DMS 273 treated with DMSO at 0.1 percent for 48 hours (cell line): ENCODE results near the gene STXBP2.
"Not testable (repeated sequence)": the region's sequence is repeated elsewhere in the genome, so short reads cannot be mapped to it uniquely, and the experiment has no call there.

ENCODE experiments used
- DNase-seq: peaks from one replicate; lab custom pipeline; 2025; lab: John Stamatoyannopoulos, UW

STXBP2 gene

DNA sequence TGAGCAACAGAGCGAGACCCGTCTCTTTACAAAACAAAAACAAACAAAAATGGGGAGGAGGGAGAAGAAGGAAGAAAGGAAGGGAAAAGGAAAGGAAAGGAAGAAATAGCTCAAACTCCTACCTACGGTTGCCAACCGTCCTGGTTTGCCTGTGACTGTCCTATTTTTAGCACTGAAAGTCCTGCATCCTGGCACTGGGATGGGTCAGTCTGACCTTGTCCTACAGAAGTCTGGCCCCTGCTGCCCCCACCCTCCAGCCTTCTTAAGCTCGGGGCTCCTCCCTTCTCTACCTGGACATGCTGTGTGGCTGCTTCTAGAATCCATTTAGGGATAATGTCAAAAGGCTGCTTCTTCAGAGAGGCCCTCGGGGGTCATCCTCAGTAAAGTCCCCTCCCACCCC is 1.2 kb upstream of the STXBP2 start:
- DNase-seq = no peak

DNA sequence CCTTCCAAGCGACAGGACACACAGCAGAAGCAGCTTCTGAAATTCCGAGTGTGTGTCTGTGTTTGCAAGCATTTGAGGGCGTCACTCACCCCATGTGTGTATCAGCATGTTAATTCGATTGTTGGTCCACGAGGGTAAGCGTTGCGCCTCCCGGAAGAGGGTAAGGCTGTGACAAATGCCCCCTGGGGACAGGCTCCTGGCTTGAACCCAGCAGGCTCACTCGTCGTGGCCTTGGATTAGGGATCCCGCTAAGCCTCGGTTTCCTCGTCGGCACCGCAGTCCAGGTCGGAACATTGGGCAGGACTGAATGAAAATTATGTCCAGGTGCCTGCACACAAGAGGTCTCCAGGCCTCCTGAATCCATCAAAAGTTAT is 606 bp upstream of the STXBP2 start:
- DNase-seq = no peak

DNA sequence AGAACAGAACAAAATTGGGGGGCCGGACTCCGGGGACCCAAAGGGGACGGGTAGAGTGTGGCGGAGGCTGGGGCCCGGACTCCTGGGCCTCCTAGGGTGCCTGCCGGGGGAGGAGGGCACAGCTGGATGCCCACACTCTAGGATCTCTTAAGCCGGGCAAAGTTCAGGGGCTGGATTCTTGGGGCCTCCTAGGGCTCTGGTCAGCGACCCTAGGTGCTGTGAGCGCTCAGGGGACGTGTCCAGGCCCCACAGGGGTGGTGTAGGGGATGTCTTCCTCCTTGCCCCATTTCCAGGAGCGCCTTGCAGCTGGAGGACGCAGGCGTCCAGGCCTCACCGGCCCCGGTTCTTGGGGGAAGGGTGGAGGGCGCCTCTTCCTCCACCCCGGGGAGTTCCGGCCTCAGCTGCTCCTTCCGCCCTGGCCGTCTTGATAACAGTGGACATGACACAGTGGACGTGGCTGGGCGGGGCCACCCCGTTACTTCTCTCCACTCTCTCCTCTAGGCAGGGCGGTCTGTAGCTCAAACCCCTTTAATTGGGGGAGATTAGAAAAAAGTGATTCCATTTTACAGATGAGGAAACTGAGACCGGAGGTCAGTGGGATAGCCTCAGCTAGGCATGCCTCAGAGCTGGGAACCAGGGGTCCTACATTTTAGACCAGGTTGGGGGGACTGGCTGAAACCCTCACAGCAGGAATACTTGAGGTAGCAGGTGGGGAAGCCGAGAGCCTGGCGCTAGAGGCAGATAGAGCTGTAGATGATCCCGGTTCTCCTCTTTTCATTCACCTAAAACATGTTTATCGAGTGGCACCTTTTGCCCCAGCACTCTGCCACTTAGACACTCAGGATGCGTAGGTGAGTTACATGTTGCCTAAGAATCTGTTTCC is 705 bp downstream of the STXBP2 start:
- DNase-seq = no peak

DNA sequence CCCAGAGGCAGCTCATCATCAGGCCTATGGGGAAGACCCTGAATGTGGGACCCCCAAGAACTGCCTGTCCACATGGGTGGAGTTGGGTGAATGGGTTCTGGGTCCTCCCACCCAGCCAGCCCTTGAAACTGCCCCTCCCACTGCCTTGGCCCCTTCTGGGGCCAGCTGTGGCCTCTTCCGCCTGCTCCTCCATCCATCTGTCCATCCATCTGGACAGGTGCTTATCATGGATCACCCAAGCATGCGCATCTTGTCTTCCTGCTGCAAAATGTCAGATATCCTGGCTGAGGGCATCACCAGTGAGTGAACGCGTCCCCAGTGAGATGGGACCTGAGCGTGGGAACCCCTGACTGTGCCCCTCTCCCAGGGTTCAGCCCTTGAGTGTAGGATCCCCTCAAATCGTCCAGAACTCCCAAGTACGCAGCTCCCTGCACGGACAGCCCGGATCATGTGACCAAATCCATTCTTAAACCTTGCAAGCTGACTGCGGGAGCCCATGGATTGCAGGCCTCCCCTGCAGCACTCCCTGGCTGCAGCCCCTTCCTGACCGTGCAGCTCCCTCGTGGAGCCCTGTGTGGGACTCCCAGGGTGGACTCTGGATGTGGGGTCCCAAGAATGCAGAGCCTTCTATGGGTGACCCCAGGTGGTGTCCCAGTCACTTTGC is 2.0 kb downstream of the STXBP2 start:
- peak; percentile 78 for DNase-seq

DNA sequence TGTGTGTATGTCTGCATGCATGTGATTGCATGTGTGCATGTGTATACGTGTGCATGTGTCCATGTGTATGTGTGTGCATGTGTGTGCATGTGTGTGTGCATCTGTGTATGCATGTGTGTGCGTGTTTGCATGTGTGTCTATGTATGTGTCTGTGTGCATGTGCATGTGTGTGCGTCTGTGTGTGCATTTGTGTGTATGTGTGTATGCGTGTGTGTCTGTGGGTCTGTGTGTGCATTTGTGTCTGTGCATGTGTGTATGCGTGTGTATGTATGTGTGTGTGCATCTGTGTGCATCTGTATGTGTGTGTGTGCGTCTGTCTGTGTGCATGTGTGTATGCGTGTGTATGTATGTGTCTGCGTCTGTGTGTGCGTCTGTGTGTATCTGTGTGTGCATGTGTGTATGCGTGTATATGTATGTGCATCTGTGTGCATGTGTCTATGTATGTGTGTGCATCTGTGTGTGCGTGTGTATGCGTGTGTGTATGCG is 3.0 kb downstream of the STXBP2 start:
- DNase-seq = no peak

DNA sequence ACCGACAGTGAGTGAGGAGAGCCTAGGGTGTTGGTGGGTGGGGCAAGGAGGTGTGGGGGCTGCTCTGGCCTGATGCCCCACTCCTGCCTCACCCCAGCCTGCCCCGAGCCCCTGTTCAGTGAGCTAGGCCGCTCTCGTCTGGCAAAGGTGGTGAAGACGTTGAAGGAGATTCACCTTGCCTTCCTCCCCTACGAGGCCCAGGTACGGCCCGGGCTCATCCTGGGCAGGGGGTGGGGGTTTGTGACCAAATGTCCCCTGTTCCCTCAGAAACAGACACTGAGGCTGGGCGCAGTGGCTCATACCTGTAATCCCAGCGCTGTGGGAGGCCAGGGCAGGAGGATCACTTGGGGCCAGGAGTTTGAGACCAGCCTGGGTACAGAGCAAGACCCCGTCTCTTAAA is 3.9 kb downstream of the STXBP2 start:
- no peak for DNase-seq

DNA sequence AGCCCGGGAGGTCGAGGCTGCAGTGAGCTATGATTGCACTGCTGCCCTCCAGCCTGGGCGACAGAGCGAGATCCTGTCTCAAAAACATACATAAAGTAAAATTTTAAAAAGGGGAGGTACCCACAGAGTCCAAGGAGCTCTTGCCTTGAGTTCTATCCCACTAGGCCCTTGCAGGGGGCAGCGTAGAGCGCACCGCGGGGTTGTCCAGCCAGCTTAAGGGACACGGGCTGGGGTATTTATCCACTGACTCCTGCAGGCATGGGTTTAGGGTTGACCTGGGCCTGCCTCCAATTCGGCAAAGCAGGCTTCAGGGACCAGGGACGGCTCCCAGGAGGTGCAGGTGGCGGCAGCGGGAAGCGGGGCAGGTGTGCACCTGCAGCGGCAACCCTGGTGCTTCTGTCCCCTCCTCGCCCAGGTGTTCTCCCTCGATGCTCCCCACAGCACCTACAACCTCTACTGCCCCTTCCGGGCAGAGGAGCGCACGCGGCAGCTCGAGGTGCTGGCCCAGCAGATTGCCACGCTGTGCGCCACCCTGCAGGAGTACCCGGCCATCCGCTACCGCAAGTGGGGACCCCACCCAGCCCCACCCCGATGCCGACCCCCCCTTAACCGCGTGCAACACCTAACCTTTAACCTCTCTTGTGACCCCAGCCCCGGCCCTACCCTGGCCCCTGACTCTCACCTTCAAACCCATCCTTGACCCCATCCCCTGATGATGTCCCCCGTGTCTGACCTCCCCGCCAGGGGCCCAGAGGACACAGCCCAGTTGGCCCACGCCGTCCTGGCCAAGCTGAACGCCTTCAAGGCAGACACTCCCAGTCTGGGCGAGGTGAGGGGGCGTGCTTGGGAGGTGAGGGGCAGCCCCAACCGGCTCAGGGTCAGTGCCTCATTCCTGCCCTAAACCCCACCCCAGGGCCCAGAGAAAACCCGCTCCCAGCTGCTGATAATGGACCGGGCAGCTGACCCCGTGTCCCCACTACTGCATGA is 4.7 kb downstream of the STXBP2 start:
- no peak for DNase-seq

DNA sequence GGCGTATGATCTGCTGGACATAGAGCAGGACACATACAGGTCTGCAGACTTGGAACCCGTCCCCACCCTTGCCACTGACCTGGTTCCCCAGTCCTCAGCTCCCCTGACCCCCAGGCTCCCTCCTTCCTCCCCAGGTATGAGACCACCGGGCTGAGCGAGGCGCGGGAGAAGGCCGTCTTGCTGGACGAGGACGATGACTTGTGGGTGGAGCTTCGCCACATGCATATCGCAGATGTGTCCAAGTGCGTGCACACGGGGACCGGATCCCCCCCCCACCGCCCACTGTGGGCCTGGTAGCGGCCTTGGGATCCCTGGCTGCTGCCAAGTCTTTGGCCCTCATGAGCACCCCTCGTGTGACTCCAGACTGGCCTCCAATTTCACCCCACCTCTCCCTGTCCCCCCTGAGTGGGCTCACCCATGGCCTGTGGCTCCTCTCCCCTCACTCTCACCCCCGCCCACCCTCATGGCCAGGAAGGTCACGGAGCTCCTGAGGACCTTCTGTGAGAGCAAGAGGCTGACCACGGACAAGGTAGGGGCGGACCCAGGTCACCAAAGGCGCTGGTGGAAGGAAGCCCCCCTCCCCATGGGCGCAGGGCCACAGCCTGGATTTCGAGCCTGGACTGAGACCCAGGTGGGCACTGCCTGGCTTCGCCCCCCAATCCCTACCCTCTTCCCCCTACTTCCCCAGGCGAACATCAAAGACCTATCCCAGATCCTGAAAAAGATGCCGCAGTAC is 5.6 kb downstream of the STXBP2 start:
- no peak for DNase-seq

DNA sequence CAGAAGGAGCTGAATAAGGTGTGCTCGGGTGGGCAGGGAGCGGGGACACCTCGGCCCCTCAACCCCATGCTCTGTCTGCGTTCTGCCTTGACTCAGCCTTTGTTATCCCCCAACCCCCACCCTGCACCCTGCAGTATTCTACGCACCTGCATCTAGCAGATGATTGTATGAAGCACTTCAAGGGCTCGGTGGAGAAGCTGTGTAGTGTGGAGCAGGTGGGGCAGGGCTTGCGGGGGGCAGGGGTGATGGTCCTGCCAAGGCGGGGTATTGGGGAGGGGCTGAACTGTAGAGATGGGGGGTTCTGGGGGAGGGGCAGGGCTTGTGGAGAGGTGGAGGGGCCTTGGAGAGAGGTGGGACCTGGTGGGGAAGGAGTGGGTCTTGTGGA is 6.1 kb downstream of the STXBP2 start:
- no peak for DNase-seq

DNA sequence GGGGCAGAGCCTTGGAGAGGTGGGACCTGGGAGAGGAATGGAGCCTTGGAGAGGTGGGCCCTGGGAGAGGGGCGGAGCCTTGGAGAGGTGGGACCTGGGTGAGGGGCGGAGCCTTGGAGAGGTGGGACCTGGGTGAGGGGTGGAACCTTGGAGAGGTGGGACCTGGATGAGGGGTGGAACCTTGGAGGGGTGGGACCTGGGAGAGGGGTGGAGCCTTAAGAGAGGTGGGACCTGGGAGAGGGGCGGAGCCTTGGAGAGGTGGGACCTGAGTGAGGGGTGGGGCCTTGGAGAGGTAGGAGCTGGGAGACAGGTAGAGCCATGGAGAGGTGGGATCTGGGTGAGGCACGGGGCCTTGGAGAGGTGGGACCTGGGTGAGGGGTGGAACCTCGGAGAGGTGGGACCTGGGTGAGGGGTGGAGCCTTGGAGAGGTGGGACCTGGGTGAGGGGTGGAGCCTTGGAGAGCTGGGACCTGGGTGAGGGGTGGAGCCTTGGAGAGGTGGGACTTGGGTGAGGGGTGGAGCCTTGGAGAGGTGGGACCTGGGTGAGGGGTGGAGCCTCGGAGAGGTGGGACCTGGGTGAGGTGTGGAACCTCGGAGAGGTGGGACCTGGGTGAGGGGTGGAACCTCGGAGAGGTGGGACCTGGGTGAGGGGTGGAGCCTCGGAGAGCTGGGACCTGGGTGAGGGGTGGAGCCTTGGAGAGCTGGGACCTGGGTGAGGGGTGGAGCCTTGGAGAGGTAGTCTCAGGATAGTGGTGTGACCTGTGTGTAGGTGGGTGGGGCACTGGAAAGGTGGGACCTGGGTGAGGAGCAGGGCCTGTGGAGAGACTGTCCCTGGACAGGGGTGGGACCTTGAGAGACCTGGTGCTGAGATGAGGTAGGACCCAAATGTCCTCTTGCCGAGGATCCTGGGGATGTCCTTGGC is 7.0 kb downstream of the STXBP2 start:
- DNase-seq = not testable (repeated sequence)

DNA sequence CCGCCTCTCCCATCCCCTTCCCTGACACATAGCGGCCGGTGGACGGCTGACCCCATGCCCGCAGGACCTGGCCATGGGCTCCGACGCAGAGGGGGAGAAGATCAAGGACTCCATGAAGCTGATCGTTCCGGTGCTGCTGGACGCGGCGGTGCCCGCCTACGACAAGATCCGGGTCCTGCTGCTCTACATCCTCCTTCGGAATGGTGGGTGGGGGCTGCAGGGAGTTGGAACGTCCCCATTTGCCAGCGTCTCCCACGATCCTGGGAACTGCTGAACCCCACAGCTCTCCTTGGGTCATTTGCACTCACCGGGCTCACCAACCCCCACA is 7.6 kb downstream of the STXBP2 start:
- no peak for DNase-seq

DNA sequence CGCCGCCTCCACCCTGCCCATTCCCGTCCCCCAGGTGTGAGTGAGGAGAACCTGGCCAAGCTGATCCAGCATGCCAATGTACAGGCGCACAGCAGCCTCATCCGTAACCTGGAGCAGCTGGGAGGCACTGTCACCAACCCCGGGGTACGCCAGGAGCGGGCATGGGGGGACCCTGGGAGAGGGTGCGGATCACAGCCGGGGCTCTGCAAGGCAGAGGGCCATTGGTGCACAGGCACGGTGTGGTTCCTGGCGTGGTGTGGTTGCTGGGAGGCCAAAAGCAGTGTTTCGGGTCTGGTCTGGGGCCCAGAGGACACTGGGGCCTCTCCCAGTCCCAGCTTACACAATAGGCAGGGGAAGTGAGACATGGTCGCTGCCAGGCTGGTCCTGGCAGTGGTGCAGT is 8.3 kb downstream of the STXBP2 start:
- no peak for DNase-seq

DNA sequence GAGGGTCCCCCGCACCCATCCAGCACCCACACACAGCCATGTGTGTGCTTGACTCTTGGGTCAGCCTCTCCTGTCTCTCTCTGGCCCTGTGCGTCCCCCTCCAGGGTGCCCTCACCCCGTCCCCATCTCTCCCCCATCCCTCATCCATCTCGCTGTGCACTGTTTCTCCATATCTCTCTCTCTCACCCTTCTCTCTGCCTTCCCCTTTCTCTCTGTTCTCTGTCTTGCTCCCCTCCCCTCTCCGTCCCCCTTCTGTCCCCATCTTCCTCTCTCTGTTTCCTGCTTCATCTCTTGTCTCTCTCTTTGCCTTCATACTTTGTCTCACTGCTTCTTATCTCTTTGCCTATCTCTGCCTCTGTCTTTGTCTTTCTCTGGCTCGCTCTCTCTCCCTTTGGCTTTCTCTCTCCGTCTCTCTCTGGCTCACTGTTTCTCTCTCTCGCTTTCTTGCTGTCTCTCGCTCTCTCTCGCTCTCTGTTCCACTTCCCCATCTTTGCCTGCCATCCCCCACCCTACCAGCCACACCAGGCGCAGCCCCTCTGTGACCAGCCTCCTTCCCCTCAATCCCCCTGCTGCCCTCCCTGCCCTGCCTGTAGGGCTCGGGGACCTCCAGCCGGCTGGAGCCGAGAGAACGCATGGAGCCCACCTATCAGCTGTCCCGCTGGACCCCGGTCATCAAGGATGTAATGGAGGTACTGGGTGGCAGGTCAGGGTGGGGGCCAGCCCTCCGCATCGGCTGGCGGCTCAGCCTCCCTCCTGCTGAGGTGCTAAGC is 8.9 kb downstream of the STXBP2 start:
- no peak for DNase-seq

DNA sequence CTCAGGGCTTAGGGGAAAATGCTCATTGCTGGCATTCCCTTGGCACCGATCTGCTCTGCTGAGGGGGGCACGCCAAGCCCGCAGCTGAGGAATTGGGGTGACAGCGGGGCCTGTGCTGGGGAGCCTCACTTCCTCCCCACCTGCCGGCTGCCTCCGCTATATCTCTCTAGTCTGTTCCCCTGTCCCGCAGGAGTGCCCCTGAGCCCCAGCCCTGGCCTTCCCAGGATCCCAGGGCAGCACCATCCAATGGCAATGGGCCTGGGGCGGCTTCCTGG is 9.5 kb downstream of the STXBP2 start:
- DNase-seq = no peak

DNA sequence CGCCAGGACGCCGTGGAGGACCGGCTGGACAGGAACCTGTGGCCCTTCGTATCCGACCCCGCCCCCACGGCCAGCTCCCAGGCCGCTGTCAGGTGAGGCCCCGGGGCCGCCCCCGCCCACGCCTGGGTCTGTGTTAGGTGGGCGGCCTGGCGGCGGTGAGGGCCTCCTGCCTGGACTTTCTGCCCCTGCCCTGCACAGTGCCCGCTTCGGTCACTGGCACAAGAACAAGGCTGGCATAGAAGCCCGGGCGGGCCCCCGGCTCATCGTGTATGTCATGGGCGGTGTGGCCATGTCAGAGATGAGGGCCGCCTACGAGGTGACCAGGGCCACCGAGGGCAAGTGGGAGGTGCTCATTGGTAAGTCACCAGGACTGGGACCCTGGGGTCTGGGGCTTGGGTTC is 10.2 kb downstream of the STXBP2 start:
- no peak for DNase-seq

DNA sequence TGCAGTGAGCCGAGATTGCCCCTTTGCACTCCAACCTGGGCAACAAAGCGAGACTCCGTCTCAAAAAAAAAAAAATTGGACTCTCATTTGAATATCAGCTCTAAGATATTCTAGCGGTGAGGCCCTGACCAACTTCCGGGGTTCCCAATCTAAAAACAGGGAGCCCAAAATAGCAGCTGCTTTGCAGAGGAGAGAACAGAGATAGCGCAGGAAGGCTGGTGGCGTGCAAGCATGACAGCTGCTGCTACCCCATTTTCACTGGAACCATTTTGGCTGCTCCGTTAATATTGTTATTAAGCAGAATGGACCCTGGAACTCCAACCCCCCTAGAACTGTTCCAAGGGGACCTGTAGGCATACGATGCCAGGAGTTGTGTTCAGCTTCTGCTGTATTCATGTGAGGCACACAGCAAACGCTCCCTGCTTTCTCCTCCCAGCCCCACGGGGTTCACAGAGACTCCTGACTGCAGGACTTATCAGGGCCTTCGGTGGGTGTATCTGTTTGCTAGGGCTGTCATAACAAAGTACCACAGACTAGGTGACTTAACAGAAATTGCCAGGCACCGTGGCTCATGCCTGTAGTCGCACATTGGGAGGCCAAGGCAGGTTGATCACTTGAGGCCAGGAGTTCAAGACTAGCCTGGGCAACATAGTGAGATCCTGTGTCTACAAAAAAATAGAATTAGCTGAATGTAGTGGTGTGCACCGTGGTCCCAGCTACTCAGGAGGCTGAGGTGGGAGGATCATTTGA is 11.5 kb downstream of the STXBP2 start:
- DNase-seq = no peak

DNA sequence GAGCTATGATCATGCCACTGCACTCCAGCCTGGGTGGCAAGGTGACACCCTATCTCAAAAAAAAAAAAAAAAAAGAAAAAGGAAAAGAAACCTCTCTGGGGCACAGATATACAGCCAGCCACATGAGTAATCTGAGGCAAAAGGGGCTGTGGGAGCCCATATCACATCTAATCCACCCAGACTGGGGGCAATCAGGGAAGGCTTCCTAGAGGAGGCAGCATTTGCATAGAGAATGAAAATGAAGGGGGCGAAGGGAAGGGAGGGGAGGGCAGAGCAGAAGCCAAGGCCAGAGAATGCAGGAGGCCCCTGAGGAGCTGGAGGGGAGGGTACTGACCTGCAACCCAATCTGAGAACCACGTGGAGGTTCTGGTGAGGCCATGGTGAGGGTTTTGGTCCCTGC is 13.2 kb downstream of the STXBP2 start:
- DNase-seq = no peak

DNA sequence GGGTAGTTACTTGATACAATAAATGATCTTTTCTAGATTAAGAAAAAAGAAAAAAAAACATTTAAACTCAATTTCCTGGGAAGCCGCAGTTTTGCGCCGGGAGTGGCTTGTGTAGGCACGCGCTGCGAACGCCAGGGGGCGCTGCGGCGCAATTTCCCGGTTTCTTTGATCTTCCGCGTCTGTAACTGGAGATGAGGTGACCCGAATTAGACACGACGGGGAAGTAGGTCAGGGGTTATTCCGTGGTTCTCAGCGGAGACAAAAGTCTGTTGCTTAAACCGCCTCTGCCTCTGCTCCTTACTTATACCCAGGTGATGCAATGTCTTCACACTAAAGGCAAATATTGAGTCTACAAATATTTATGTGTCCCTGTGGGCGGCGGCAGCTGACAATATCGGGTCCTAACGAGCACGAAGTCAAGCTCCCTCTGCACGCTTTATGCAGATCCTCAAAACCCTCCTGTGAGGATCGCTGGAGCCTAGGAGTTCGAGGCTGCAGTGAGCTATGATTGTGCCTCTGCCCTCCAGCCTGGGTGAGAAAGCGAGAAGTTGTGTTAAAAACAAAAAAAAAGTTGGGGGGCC is 15.2 kb downstream of the STXBP2 start:
- DNase-seq = no peak

DNA sequence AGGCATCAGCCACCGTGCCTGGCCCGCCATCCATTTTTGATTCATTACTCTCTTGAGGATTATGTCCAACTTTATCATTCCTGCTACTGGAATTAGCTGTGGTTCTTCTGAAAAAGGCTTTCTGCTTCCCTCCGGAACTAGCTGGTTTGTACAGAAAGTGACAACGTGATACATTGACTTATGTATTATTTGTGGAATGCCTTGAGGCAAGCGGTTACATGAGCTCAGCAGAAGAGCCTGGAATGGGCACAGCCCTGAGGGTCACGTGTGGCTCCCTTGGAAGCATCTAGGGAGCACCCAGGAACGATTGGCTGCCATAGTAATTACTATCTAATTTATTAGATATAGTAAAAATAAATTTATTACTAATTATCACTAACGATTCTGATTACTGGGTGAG is 17.5 kb downstream of the STXBP2 start:
- no peak for DNase-seq
